GM18505 (cell line): Measurements from ENCODE around the gene NVL.

Experiments
- ATAC-seq: cut with Tn5 transposase; IDR thresholded peaks from one replicate; pipeline ENCODE4 v1.9.1; 2021; ENCODE audit not compliant: unreplicated experiment
- POLR2A ChIP-seq: IDR thresholded peaks from 4 replicates; pipeline ENCODE4 v1.6.1; 2011; ENCODE audit warnings: borderline replicate concordance; ENCODE audit not compliant: insufficient read depth, insufficient read length; ENCODE audit errors: extremely low read depth

The NVL gene

GRCh38 chr1:224192082-224192788 is 137.7 kb downstream of the NVL start:
- ATAC-seq, result no peak

GRCh38 chr1:224189561-224189960 is 140.4 kb downstream of the NVL start:
- ATAC-seq, result no peak

More at GRCh38 chr1:224192082-224192788, 137.7 kb downstream of the NVL start:
- no peak for TF ChIP-seq POLR2A

GRCh38 chr1:224188286-224188685 is 141.7 kb downstream of the NVL start:
- no peak for TF ChIP-seq POLR2A
- no peak for ATAC-seq

More at GRCh38 chr1:224189561-224189960, 140.4 kb downstream of the NVL start:
- TF ChIP-seq POLR2A, result no peak

- TF ChIP-seq POLR2A, result no peak
- no peak for ATAC-seq
Observed at GRCh38 chr1:224185208-224185607, 144.8 kb downstream of the NVL start.

GRCh38 chr1:224183591-224184312 is 146.2 kb downstream of the NVL start:
- TF ChIP-seq POLR2A, result no peak
- peak; percentile 39 for ATAC-seq

GRCh38 chr1:224182866-224183590 is 146.9 kb downstream of the NVL start, which contains the start of gene DEGS1:
DEGS1 (plus strand) TSS chr1:224183240; CDS start chr1:224183337, 97 bp downstream.
- peak; percentile 75 for TF ChIP-seq POLR2A
- ATAC-seq, result peak; percentile 57

GRCh38 chr1:224182057-224182865 is 147.7 kb downstream of the NVL start:
- no peak for TF ChIP-seq POLR2A
- ATAC-seq, result peak; percentile 44

- ATAC-seq, result no peak
- TF ChIP-seq POLR2A, result no peak
Observed at GRCh38 chr1:224181453-224181810, 148.5 kb downstream of the NVL start.

GRCh38 chr1:224180783-224181452 is 149.1 kb downstream of the NVL start:
- no peak for TF ChIP-seq POLR2A
- no peak for ATAC-seq

- TF ChIP-seq POLR2A, result no peak
- ATAC-seq, result no peak
Observed at GRCh38 chr1:224178894-224179293, 151.1 kb downstream of the NVL start.

- ATAC-seq, result no peak
- TF ChIP-seq POLR2A, result no peak
Observed at GRCh38 chr1:224177356-224177999, 152.5 kb downstream of the NVL start.
